ENCODE data around the gene BCL11A. TPM values are rescaled to one million over a fixed set of nuclear protein-coding genes. Genes with fewer than 3 reads are reported as not detected.

The BCL11A gene
- total and polyA plus RNA-seq, 2 of the 13 experiments (the other 11 are each of a cell fraction or from before 2014, with no cell fraction given), result not detected

DNA sequence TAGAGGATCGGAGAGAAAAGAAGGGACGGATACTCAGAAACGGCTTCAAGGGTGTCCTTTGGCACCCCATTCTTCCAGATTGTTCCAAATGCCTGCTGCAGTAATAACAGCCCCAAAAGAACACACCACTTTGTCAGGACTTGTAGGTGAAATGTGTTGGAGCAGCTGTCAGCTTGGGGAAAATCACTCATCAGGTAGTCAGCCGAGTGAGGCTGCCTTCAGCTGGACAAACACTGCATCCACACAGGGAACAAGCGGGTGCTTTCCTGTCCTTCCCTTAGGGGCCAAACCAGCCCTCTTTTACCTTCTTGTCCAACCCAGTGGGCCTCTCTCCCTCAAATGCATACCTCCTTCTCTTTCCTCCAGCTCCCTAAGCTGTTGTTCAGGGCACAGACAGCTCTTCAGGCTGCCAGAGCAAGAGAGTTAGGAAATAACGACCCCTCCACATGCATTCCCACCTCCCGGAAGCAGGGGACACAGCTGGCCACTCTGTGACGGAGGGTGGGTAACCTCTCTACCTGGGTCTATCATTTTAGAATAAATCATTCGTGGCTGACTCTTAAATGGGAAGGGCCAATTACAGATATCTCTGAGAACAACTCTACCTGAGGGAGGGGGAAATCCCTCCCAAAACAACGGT, 48.1 kb downstream of the BCL11A start (continued):
- TF ChIP-seq ZBTB33 (CRISPR knock-in tag; IDR thresholded peaks at IDR 0.05), result no peak

- Histone ChIP-seq H3K27me3 (ENCODE audit: control insufficient read depth in 1 of 2, insufficient read depth in 2 of 2, low read length in 2 of 2) (peaks cover 2 to 52% of the 10 kb centered on the region in 2 experiments; a peak in 3 of 5 replicates), H3K9ac (ENCODE audit: insufficient read depth, low read depth, low read length) (no peak overlapping the region), H4K20me1 (ENCODE audit: insufficient read depth, low read length) (no peaks in the 10 kb centered on the region), H2AFZ (ENCODE audit: low read length) (no peak overlapping the region), H3K4me1 (ENCODE audit: insufficient read depth, low read length) (no peaks in the 10 kb centered on the region), H3K4me3 (replicated peaks in 1 of 3; ENCODE audit: insufficient read depth in 1 of 3, low read depth in 2 of 3, low read length in 3 of 3) (no peak overlapping the region), H3K9me3 (ENCODE audit: low read length) (no peaks in the 10 kb centered on the region), H3K27ac (ENCODE audit: extremely low read length, insufficient read depth, low read length) (no peak overlapping the region), H3K4me2 (ENCODE audit: low read depth, low read length) (no peak overlapping the region), H3K79me2 (ENCODE audit: insufficient read depth, low read length) (no peaks in the 10 kb centered on the region), H3K36me3 (replicated peaks in 1 of 2; ENCODE audit: control insufficient read depth in 1 of 2, insufficient read depth in 2 of 2, low read length in 2 of 2) (no peaks in the 10 kb centered on the region)
- ATAC-seq (no peak), DNase-seq (ENCODE audit: low spot score) (no peak), FAIRE-seq (no peak)
- intact Hi-C loops (cut with micrococcal nuclease; ENCODE audit: unreplicated experiment), result no loop called here
- POLR2A ChIA-PET, result no interaction called here
- TF ChIP-seq, protein P1, sequence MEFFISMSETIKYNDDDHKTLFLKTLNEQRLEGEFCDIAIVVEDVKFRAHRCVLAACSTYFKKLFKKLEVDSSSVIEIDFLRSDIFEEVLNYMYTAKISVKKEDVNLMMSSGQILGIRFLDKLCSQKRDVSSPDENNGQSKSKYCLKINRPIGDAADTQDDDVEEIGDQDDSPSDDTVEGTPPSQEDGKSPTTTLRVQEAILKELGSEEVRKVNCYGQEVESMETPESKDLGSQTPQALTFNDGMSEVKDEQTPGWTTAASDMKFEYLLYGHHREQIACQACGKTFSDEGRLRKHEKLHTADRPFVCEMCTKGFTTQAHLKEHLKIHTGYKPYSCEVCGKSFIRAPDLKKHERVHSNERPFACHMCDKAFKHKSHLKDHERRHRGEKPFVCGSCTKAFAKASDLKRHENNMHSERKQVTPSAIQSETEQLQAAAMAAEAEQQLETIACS (CRISPR knock-in tag; IDR thresholded peaks at IDR 0.05), result no peak
- TF ChIP-seq ZKSCAN5 (CRISPR knock-in tag; IDR thresholded peaks at IDR 0.05), result no peak
- TF ChIP-seq DNMT1 (CRISPR knock-in tag; IDR thresholded peaks at IDR 0.05), result no peak
- TF ChIP-seq, protein P2, sequence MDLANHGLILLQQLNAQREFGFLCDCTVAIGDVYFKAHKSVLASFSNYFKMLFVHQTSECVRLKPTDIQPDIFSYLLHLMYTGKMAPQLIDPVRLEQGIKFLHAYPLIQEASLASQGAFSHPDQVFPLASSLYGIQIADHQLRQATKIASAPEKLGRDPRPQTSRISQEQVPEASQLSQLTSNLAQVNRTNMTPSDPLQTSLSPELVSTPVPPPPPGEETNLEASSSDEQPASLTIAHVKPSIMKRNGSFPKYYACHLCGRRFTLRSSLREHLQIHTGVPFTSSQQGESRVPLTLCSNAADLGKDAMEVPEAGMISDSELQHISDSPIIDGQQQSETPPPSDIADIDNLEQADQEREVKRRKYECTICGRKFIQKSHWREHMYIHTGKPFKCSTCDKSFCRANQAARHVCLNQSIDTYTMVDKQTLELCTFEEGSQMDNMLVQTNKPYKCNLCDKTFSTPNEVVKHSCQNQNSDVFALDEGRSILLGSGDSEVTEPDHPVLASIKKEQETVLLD (CRISPR knock-in tag; IDR thresholded peaks at IDR 0.05; ENCODE audit: low read depth), result no peak
- TF ChIP-seq, protein P3, sequence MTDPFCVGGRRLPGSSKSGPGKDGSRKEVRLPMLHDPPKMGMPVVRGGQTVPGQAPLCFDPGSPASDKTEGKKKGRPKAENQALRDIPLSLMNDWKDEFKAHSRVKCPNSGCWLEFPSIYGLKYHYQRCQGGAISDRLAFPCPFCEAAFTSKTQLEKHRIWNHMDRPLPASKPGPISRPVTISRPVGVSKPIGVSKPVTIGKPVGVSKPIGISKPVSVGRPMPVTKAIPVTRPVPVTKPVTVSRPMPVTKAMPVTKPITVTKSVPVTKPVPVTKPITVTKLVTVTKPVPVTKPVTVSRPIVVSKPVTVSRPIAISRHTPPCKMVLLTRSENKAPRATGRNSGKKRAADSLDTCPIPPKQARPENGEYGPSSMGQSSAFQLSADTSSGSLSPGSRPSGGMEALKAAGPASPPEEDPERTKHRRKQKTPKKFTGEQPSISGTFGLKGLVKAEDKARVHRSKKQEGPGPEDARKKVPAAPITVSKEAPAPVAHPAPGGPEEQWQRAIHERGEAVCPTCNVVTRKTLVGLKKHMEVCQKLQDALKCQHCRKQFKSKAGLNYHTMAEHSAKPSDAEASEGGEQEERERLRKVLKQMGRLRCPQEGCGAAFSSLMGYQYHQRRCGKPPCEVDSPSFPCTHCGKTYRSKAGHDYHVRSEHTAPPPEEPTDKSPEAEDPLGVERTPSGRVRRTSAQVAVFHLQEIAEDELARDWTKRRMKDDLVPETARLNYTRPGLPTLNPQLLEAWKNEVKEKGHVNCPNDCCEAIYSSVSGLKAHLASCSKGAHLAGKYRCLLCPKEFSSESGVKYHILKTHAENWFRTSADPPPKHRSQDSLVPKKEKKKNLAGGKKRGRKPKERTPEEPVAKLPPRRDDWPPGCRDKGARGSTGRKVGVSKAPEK (CRISPR knock-in tag; IDR thresholded peaks at IDR 0.05; ENCODE audit: borderline replicate concordance), result no peak
- TF ChIP-seq STAG1 (CRISPR knock-in tag; IDR thresholded peaks at IDR 0.05), result peak; percentile 17; the same call in 1 of the 2 replicates
- TF ChIP-seq ZGPAT (CRISPR knock-in tag; IDR thresholded peaks at IDR 0.05), result no peak
- TF ChIP-seq AKAP8 (CRISPR knock-in tag; IDR thresholded peaks at IDR 0.05), result no peak
- WGBS (ENCODE audit: low lambda C conversion rate), result 65% methylated on average over 6 of the region's 6 CpGs
- CTCF ChIA-PET (ENCODE audit: low intra/inter-chr PET ratio, low total read pairs), result no interaction called here
- BruUV-seq (replicated peaks), result no TSS peak
- in situ Hi-C loops (cut with HindIII; ENCODE audit: extremely low pct_ligation_motif_present, low pct_unique_long_range_greater_than_20kb), result no loop called here
Measured at GRCh38 chr2:60504049-60504448, 49.4 kb downstream of the BCL11A start.

Data from HepG2 (cell line).